Fibroblast of villous mesenchyme (primary cell): ENCODE data around the gene HOXB6. TPM values are rescaled to one million over a fixed set of nuclear protein-coding genes. Genes with fewer than 3 reads are reported as not detected.

Experiments used
- DNase-seq: peaks from one replicate; pipeline ENCODE4 v3.0.0-alpha.2; 2010; ENCODE audit warnings: low read depth
- H3K4me3 ChIP-seq: 2 replicates; pipeline ENCODE4 v1.5.1; 2011; ENCODE audit warnings: low read depth, mild to moderate bottlenecking, low read length
- CTCF ChIP-seq: IDR thresholded peaks from 2 replicates; pipeline ENCODE4 v1.5.1; 2012; ENCODE audit warnings: low read depth, mild to moderate bottlenecking, low read length; ENCODE audit not compliant: insufficient read depth
- total RNA-seq: library from RNA; depleted of rRNA; stranded (reverse); fragments of >200 nt; gene quantifications from 2 replicates; pipeline ENCODE4 v1.2.3, GENCODE V29; 2012

Gene HOXB6
- total RNA-seq, 1 donor: 1.3 TPM

- no peak for TF ChIP-seq CTCF
- no peak for DNase-seq
- no peak overlapping the region for H3K4me3 ChIP-seq
Observed at GRCh38 chr17:48575066-48575582, 29.7 kb downstream of the HOXB6 start.

GRCh38 chr17:48574505-48575065 is 30.2 kb downstream of the HOXB6 start:
- DNase-seq: no peak

GRCh38 chr17:48571826-48572417 is 32.9 kb downstream of the HOXB6 start:
- no peak for DNase-seq
- TF ChIP-seq CTCF: no peak
- no peak overlapping the region for H3K4me3 ChIP-seq

More at GRCh38 chr17:48574505-48575065, 30.2 kb downstream of the HOXB6 start:
- no peak overlapping the region for H3K4me3 ChIP-seq
- no peak for TF ChIP-seq CTCF

DNA sequence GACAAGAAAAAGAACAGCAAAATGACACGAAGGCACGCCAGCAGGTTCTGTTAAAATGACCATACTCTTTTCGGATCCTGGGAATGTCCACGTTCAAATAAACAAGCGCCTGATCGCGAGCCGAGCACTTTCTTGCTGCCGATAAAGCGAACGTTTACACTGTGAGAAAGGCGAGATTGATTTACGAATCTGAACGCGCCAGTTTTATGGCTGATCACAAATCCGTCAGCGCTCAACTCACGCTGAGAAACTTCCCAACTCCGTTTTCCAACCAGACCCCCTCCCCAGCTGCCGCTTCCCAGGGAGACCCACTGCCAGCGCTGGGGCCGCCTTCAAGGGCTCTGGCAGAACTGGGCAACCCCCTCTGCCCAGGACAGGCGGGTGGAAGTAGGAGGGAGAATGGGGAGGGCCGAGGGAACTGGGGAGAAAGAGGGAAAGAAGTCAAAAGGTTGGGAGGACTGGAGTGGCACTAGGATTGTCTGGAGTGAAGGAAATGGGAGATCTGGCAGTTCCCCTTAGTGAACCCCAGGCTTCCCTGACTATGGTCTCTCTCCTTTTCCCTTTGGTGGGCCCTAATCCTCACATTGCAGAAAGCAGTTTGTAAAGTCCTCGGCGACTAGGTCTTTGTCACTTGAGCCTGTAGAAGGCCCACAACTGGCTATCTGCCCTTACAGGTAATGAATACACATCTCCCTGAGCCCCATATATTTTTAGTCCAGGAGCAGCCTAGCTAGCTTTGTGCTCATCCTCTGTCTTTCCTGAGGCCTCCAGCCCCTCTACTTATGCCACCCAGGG is 33.6 kb downstream of the HOXB6 start:
- H3K4me3 ChIP-seq: no peak overlapping the region
- no peak for TF ChIP-seq CTCF
- no peak for DNase-seq

DNA sequence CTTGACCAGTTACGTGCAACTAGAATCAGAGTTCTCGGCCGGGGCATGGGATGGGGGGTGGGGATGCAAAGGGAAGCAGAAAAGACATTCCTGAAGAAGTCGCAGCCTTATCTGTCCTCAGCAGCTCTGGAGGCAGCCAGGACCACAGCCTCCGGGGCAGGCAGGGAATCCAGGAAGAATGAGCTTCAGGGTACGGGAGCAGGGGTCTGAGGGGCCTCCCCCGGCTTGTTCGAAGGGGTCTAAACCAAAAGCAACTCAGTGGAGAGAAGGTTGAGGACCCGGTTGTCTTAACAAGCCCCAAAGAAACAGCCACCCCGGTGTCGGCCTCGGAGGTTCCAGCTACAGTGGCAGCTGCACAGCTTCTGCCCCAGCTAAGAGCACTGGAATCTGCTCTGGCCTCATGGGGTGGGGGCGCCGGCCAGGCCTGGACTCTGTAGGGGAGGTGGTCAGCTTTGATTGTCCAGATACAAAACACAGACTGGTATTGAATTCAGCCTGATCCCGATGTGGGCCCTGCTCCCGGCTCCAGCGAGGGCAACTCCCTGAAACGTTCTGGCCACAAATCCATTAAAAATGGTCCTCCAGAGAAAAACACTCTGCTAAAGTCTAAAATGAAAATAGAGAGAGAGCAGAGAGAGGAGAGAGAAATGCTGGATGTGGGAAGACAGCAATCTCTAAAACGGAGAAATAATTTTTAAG is 34.3 kb downstream of the HOXB6 start:
- no peak for TF ChIP-seq CTCF
- H3K4me3 ChIP-seq: no peak overlapping the region
- DNase-seq: no peak

GRCh38 chr17:48569674-48570324 is 35.0 kb downstream of the HOXB6 start:
- DNase-seq: no peak
- no peak overlapping the region for H3K4me3 ChIP-seq
- no peak for TF ChIP-seq CTCF
